Measurements from ENCODE around the gene GABBR1.

Gene GABBR1

DNA sequence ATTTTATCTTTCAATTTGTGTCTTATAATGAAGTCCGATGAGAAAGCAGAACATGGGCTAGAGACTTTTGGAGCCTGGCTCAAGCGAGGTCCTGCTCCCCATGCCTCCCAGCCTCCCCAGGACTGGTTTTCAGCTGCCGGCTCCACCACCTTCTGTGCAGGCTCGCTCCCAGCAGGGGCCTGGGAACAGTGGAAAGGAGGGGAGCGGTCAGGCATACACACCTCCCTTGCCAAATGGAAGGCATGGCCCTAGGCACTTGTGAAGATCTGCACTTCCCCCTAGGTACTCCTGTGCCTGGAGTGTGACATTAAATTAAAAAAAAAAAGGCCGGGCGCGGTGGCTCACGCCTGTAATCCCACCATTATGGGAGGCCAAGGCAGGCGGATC lies 19.2 kb upstream of the GABBR1 start:
- no peak for DNase-seq

DNA sequence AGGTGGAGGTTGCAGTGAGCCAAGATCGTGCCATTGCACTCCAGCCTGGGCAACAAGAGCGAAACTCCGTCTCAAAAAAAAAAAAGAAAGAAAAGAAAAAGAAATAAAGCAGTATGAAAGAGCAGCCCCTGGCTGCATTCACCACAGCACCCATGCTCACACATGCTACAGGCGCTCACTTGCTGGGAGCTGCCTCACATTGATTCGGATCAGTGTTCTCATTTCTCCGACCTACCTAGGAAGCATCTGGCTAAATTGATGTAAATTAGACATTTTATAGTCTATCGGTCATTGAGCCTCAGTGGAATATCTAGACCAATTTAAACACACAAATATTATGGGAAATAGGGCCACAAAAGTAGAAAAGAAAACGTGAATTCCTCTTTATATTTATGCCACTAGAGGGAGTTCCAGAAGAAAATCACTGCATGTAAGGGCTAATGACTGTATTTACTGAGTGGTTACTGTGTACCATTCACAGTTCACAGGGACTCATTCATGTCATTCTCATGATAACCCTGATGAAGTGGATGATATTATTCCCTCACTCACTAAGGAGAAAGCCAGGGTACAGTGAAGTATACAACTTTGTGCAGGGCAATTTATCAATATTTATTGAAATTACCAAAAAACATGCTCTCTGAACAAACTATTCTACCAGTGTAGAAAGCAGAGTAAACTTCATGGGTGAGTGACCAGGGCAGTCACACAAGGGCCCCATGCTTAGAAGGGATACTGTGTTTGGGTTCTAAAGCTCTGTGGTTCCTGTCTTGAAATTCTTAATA lies 18.6 kb upstream of the GABBR1 start:
- DNase-seq: no peak

DNA sequence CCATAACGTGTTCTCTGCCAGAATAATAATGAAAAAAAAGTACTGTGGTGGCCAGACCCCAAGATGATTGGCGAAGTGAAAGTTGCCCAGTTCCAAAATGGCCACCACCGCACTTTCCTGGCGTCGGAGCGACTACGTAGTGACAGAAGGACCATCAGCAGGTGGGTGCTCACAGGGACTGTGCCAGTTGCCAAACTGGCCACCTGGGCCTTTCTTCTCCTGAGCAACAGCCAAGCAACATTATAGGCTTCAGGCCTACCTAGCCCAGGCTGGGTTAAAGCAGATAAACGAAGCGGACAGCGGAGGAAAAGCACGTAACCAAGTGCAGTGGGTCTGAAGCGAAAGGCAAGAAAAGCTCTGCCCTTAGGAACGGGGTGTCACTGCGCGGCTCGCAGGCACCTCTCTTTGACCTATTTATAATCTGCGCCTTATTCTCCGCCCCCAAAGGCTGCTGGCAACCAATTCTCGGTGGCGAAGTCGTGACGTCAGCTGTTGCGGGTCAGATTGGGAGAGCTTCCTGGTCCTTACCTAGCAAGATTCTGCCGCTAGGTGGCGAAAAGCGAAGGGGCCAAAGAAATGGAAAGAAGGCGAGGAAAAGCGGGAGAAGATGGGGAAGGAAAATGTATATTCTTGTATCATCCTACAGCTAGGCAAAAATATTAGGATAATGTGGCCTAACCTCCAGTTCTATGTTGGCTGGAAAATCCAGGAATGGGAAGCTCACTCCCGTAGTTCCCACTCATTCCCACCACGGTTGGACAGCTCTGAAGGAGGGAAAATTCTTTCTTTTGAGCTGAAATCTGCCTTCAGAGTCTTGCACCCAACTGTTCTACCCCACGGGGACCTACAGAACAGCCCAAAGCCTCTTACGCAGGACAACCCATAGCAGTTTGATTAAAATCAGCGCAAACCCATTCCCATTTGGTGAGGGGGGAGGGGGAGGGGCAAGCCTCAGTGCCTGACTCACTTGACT lies 17.0 kb upstream of the GABBR1 start:
- peak; percentile 54 for DNase-seq

DNA sequence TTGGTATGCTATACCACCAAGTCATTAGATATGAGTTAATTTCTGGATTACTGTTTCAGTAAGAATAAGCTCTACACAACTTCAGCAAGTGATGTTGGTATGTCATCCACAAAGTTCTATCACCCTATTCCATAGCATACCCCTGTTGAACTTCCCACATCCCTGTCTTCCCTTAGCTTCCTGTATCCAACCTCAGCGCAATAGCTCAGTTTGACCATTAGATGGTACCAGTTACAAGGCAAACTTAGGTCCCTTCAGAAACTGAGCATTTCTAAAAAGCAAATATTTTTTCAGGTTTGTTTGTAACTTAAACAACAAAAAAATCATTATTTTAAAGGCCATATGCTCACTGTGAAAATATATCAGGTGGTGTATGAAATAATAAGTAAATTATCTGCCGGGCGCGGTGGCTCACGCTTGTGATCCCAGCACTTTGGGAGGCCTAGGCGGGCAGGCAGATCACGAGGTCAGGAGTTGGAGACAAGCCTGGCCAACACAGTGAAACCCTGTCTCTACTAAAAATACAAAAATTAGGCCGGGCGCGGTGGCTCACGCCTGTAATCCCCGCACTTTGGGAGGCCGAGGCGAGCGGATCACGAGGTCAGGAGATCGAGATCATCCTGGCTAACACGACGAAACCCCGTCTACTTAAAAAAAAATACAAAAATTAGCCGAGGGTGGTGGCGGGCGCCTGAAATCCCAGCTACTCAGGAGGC lies 15.1 kb upstream of the GABBR1 start:
- DNase-seq: no peak

DNA sequence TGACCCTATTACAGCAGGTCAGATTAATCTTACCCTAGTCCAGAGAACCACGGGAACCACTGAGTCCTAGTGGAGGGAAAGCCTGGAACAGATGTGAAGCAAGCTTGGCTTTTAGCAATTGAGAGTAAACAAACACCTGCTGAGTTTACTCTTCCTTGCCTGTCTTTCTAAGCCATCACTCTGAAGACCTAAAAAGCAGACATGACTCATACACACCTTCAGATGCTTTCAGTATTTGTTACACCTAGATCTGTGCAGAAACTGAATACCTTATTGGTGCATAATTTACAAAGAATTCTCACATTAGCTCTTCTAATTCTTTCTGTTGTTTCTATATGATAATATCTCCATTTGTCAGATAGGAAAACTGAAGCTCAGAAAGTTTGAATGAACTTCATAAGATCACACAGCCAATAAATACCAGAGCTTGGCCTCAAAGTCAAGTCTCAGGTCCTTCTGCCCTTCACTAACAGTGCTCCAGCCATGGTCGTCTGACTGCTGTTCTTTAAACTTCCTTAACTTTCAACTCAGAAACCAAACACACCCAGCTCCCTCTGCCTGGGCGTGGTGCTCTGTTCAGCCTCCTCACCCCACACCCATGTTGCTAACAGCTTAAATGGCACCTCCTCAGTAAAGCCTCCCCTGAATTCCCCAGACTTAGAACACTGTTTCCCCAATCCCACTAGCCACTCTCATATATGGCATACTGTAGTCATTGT lies 8.6 kb upstream of the GABBR1 start:
- no peak for DNase-seq

DNA sequence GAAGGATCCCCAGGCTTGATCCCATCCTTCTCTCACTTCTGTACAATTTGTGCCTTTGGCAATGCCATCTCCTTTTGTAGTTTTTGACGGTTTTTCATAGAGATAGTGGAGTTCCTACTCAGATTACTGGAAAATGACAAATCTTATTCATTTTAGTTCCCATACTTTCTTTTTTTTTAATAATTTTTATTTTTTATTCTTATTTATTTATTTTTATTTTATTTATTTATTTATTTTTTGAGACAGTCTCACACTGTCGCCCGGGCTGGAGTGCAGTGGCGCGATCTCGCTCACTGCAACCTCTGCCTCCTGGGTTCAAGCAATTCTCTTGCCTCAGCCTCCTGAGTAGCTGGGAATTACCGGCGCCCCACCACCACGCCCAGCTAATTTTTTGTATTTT lies 4.3 kb upstream of the GABBR1 start:
- no peak for DNase-seq

DNA sequence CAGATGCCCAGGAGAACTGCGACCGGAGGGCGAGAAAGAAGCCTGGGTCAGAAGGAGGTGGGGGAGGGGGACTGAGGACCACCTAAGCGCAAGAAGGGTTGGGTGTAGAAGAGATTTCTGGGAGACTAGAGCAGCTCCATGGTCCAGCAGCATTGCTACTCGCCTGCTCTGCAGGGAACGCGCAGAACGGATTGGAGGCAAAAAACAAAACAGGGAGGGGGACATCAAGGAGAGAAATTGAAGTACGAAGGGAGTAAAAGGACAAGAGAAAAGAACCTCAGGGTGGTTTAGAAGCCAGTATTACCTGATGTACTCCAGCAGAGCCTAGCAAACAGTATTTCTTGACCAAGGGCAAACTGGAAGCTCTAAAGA lies 537 bp upstream of the GABBR1 start:
- DNase-seq: no peak

DNA sequence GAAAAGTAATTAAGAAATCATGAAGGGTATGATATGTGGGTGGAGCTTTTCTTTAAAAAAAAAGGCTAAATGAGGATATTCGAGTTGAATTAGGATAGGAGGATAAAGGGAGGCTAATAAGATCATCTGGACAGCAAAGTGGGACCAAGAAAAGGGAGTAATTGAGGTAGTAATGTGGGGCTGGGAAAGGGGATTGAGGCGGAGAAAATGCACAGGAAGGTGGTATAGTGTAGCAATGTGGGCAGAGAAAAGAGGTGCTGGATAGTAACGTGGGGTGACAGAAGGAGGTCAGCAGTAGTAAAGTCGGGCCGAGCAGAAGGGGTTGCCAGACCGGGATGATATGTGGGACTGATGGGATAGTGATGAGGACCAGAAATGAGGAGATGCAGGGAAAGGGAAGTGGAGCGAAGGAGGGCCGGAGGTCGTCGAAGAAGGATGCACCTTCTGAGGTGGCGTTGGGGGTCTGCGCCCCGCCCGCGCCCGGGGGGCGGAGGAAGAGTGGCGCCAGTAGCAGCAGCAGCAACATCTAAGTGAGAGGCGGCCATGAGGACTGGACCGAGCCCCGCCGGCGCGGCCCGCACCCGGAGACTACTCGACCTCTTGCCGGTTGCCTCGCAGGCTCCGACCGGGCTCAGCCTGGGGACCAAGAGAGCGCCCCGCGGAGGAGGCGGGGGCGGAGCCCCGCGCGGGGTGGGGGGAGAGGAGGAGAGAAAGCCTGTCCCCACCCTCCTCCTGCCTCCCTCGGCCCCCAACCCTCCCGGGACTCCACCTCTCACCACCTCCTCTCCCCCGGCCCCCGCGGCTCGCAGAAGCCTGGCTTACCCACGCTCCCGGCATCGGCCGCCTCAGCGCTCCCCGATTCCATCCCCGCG lies 887 bp downstream of the GABBR1 start:
- DNase-seq: peak; percentile 47

DNA sequence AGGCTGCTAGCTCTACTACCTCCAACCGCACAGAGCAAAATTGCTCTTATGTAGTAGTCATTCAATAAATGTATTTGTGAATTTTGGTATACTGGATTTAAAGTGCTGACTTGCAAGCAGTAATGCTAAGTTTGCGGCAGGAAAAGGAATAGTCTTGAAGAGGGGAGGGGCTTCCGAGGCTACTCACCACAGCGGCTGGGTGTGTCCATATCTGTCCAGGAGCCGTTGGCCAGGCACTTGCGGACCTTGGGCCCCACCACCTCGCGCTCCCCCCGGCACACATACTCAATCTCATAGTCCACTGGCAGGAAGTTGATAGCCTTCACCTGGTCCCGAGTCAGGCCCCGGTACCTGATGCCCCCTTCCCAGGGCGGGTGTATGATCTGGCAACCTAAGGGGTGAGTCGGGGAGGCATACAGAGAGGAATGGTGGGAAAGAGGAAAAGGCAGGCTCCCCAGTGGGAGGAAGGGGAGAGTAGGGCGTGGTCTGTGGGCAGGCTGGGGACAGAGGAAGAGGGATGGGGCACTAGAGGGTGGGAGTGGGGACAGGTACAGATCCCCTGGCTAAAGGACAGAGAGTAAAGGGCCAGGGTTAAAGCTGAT lies 1.7 kb downstream of the GABBR1 start:
- DNase-seq: no peak

DNA sequence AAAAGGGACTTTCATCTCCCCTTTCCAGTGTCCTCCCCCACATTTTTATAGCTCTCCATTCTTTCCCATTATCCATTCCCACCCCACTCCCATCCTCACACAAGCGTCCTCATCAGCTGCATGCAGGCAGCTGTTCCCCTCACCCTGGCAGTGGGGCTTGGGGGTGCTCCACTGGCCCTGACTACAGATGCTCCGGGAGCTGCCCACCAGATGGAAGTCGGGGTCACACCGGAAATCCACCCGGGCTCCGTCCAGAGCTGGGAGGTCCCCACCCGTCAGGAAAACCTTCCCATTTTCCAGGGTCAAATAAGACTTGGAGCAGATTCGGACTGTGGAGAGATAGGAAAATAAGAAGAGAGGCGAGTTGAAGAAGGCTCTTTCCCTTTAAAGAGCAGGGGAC lies 2.7 kb downstream of the GABBR1 start:
- no peak for DNase-seq

DNA sequence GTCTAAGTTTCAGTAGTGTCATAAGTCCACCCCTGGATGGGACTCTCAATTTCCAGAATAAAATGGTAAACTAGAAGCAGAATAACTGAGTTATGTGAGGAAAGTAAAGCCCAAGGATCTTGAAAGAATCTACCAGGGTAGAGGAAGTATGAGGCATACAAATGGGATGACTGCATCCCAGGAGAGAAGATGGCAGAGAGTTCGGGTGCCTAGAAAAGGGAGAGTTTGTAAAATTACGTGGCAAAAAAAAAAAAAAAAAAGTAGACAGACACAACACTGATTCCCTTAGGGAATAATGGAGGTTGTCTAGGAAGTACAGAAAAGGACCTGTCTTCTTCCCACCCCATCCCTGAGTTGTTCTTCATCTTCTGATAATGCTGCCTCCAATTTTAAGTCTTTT lies 3.4 kb downstream of the GABBR1 start:
- no peak for DNase-seq

DNA sequence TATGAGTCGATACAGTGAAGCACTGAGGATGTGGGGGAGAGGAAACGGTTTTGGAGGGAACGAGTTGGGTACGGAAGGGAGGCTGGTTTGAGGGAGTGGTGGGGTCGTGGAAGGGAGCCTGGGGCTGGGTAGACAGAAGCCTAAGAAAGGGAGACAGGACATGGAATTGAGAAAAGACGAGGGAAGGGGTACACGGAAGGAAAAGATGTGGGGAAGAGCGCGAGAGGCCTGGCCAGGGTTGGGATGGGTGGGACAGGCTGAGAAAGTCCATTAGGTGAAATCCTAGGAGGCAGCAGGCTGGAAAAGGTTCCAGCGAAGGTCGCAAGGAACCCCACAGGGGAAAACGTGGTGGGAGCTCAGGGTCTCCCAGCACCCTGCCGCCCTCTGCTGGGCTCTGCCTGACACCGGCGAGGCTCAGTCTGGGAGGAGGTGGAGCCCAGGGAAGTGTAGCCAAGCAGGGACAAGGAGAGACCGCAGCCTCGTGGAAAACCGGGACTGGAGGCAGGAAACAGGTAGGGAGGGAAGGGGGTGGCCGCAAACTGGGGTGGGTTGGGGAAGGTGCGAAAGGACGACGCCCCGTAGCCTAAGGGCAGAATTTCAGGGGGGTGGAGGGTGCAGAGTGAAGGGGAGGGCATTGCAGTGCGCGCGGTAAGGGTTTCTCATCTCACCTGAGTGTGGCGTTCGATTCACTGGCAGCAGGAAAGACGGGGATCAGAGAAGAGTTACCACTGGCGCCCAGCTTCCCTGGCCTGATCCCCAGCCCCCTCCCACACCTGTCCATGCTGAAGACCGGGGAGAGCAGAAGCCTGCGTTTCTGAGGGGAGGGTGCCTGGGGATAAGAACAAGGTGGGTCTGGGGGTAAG lies 4.3 kb downstream of the GABBR1 start:
- peak; percentile 12 for DNase-seq

DNA sequence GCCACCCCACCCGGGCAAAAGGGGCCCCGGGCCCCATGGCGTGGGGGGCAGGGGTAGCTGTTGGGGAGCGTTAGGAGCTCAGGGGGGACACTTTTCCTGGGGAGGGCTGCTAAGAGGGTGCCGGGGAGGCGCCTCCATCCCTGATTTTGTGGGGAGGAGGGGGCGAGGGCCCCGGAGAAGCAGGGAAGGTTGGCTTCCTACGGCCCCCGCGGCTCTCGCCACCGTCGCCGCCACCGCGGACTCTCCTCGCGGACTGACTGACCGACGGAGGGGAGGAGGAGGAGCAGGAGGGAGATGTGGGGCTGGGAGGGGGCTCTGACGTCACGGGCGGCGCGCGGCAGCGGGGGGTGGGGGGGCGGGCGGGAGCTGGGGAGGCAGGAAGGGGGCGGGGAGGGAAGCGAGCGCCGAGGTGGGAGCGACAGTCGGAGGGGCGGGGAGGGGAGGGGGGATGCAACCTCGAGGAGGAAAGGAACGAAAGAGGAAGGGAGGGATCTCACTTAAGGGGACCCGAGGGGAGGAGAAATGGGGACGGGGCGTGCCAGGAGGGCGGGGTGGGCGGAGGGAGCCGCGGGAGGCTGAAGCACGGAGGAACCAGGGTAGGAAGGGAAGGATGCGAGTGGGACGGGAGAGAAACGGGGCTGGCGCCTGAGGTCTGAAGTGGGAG lies 5.1 kb downstream of the GABBR1 start:
- peak; percentile 35 for DNase-seq

DNA sequence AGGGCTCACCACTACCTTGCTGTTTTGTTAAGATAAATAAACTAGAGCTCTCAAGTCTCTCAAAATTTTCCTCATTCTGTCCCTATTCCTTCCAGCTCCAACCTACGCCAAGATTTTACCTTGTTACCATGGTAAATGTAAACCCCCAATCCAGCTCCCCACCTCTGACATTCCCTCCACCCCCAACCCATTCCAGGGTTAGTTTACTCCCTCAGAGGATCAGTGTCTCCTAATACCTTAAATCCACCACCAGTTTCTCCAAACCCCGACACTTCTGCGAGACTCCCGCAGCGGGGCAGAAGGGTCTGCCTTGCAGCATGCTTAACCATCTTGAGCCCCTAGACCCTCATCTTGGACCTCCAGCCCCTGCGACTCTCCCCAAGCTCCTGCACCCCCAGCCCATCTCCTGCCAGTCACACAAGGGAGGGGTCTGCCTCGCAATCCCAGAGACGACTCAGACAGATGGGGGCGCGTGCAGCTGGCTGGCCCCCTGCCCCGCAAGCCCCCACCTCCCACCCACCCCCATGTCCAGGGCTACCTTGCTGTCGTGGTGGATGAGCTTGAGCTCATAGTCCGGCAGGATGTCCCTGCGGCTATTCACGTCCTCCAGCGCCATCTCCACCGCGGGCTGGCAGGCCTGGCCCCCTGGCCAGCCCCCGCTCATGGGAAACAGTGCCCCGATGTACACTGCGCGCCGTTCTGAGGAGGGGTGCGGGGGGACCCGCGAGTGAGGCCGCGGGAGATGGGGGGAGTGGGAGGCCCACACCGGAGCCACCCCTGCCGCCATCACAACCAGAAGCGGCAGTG lies 5.8 kb downstream of the GABBR1 start:
- DNase-seq: peak; percentile 15

DNA sequence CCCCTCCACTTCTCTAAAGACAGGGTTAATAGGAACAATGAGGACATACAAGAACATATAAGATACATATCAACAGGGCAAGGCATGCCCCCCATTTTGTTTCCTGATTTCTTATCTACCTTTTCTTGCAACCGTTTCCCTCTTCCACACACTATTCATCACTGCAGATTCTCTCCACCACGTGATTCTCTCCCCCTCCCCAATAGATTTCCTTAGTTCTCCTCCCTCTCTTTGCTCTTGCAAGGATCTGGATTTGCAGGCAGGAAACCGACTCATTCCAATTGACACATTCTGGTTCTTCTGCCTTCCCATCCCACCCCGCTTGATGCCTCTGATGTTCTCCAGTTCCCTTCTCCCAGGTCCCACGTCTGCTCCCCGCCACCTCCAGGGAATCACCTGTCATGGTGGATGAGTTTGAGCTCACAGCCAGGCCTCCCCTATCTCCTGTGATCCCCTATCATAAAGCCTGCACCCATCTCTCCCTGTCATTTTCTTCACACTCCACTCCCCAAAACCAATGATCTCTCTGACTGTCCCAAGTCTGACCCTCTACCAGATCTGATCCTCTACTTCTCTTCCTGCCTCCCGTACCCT lies 7.5 kb downstream of the GABBR1 start:
- no peak for DNase-seq

DNA sequence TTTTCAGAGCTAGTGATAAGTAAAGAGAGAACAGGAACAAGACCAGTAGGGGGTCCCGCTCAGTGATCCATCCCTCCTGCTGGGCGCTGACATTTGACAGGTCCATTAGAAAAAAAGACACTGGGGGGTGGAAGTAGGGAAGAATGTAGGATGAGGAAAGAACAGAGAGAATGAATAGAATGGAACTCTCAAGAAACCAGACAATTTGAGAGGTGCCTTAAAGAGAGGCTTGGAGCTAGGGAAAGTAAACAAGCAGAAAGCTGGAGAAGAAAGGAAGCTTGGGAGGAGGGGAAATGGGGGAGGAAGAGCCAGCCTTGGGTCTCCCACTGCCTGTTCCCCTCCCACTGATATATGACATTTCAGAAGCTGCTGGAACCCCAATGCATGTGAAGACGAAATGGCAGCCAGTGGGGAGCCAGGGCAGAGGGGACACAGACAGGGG lies 8.4 kb downstream of the GABBR1 start:
- no peak for DNase-seq

DNA sequence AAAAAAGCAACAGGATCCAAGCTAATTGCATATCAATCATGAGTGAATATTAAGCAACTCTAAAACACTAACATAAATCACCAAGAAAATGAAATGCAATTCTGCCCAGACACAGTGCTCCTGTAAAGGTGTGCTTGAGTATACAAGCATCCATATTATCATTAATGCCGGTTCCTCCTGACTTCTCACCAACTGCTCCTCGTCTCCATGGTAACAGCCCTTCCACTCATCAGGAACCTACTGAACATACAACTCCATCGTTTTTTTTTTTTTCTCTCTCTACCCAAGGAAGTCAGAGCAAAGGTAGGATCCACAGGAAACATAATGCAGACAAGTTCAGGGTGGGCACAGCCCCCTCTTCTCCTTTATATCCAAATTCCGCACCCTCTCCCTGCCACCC lies 12.4 kb downstream of the GABBR1 start:
- DNase-seq: no peak

DNA sequence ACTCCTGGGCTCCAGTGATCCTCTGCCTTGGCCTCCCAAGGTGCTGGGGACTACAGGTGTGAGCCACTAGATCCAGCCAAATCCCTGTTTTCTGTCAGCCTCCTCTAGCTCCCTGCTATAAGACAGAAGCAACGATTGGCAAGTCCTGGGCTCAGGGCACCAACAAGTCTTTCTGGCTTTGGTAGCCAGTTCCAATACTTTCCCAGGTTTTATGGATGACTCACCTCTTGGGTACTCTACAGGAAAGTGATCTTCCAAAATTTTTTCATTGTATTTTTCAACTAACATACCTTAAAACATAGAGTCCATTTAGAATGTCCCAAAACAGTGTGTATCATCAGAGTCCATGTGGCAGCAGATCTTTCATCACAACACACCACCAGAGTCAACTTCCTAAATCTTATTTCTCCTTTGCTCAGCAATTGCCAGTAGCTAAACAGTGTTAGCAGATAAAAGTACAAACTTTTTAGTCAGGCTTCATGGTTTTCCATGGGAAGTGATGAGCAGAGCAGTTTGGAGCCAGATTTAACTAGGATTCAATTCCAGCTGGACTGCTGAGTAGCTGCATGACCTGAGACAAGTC lies 13.3 kb downstream of the GABBR1 start:
- DNase-seq: no peak

Data from activated gamma-delta T cell (primary cell).